Measurements from ENCODE around the gene EXTL1.

EXTL1 gene

DNA sequence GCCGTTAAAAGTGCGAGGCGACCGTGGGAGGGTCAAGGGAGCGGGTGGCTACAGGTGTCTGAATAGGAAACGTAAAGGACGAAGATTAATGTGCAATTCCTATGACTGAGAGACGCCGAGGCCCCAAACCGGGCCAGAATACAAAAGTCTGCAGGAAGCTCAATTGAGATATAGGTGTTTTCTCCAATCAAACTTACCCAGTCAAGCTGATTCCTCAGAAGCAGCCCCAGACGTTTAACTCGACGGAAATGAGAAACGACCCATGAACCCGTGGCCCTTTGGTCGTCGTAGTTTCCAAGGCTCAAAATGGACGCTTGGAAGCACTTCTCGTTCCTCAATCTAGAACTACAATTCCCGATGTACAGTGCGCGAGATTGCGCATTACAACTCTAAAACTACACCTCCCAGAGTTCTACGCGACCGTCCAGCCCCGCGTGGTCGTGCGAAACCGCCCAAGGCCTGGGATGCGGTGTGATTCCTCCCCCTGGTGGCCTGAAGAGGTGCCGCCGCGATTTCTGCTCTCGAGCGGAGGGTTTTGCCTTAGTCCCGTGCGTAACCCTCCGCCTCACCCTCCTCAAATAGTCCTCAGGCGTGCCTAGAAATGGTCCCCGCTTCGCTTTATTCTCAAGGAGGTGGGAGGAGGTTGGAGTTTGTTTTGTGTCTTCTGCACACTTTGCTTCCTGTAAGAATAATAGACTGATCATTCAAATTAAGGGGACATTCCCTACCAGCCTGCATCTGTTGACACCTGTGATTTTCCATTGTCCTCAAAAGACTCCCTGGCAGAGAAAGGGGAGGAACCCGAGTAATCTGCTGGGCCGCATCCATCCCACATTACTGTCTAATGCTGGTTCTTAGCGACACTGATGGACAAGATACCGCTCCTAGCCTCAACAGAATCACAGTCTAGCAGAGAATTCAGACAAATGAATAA is 23.5 kb upstream of the EXTL1 start, which contains the start of gene PAFAH2:
Gene PAFAH2, minus strand, starts transcription at position 236 of the 934 bp plus-strand sequence. CDS start 7,247 bp downstream, outside the sequence.
- DNase-seq (ENCODE audit: low read depth in 2 of 2), result peak; percentile 94 to 97

DNA sequence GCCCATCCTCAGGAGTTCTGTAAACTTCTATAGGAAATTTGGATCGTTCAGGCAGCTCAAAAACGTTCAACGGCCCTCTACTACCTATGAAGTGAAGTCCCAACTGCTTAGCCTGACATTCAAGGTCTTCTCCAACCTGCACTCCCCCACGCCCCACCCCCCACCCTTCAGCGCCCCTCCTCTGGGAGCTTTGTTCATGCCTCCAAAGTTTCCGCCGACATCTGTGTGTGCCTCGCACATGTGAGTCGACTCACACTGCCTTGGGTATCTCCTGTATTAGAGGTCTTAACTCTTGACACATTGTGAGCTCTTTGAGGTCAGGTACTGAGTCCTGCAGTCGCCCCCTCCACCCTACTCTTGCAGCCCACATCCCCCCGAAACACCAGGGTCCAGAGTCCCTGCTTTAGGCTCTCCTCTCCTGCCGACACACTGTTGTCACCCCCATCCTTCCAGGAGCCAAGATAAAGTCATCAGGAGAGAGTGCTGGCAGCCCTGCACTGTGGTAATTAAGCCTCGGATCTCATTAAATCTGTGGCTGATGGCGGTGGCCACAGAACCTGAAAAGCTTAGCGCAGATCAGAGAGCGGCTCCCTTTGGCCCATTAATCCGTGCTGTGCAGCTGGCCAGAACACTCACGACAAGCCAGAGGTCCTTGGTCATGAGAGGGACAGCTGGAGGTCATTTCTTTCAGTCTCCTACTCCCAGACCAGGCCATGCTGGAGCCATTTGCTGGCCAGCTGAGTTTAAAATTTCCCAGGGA is 22.4 kb upstream of the EXTL1 start:
- no peak for DNase-seq (ENCODE audit: low read depth in 2 of 2)

DNA sequence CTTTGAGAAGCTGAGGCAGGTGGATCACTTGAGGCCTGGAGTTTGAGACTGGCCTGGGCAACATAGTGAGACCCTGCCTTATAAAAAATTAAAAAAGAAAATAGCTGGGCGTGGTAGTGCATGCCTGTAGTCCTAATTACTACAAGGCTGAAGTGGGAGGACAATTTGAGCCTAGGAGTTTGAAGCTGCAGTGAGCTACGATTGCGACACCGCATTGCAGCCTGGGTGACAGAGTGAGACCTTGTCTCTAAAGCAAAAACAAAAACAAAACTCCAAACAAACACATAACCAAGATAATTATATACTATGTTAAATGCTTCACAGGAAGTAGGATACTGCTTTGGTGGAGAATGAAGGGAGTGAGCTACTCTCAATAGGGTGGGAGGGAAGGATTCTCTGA is 18.3 kb upstream of the EXTL1 start:
- DNase-seq (ENCODE audit: low read depth in 2 of 2), result no peak

GRCh38 chr1:26003756-26004155 is 17.8 kb upstream of the EXTL1 start:
- DNase-seq (ENCODE audit: low read depth in 2 of 2), result no peak

DNA sequence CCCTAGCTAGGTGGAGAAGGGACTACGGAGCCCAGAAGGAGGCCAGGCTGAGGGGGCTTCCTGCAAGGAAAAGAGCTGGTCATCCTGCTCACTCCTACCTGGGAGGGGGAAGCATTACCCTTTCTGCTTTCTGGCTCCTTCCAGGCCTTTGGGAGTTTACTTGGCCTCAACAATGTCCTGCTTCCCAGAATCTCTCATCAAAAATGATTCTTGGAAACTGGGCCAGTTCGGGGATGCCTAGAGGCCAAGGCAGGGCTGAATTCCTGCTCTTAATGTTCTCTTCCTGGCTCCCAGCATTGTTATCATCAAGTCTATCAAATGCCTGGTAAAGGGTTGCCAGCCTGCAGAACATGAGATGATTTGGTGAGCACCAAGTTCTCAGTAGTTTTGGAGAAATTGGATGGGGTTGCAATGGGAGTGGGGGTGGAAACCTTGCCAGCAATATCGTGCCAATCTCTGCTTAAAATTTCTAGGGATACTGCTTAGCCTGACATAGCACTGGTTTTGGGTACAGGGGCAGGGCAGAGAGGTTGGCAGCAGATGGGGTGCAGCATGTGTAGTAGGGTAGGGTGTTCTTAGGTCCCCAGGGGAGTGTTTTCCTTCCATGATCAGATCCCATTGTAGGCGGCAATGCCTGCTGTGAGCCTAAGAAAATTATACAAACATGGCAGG is 16.0 kb upstream of the EXTL1 start:
- DNase-seq (ENCODE audit: low read depth in 2 of 2), result no peak

GRCh38 chr1:26006710-26007109 is 14.9 kb upstream of the EXTL1 start:
- DNase-seq (ENCODE audit: low read depth in 2 of 2), result no peak

- DNase-seq (ENCODE audit: low read depth in 2 of 2), result no peak
Observed at GRCh38 chr1:26009796-26010447, 11.7 kb upstream of the EXTL1 start.

- DNase-seq (ENCODE audit: low read depth in 2 of 2), result no peak
Observed at GRCh38 chr1:26010825-26011224, 10.8 kb upstream of the EXTL1 start.

DNA sequence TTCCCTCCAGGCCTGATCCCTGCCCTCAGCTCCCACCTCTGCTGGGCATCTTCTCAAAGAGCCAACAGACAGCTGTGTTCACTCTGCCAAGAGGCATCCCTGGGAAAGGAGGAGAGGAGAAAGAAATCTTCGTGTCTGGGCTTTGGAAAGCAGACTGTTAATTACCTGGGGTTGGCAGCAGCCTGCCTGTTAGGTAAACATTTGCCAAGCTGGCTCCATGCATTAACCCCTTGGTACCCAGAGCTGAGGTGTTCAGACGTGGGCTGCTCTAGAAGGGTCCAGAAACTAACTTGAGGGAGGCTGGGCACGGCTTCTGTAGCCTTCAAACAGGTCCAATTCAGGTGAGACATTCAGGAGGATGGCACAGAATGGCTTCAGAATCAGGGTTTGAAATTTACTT is 8.7 kb upstream of the EXTL1 start:
- DNase-seq (ENCODE audit: low read depth in 2 of 2), result no peak

DNA sequence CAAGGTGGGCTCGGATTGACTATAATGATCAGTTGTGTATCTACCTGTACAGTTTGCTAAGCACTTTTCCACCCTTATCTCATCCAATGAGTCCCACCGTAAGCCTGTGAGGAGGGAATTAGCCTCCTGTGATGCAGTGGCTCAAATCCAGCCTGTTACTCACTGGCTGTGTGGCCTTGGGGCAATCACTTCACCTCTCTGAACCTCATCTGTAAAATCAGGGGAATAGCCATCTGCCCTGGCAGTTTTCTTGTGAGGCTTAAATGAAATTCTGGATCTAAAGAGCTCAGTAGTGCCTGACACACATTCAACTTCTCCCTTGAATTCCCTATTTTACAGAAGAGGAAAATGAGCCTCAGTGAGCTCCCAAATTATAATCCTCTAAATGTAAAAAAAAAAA is 7.4 kb upstream of the EXTL1 start:
- no peak for DNase-seq (ENCODE audit: low read depth in 2 of 2)

DNA sequence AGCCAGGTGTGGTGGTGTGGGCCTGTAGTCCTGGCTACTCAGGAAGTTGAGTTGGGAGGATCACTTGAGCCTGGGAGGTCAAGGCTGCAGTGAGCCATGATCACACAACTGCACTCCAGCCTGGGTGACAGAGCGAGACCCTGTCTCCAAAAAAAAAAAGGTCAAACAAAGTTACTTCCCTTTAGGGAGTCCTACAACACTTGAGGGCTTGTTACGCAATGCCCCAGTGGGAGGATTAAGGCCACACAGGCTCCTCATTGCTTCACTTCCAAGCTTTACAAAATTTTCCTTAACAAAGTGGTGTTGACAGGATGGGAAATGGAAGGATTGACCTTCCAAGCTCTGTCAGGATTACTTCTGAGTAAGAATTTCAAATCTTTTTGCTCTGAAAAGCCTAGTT is 6.2 kb upstream of the EXTL1 start:
- no peak for DNase-seq (ENCODE audit: low read depth in 2 of 2)

DNA sequence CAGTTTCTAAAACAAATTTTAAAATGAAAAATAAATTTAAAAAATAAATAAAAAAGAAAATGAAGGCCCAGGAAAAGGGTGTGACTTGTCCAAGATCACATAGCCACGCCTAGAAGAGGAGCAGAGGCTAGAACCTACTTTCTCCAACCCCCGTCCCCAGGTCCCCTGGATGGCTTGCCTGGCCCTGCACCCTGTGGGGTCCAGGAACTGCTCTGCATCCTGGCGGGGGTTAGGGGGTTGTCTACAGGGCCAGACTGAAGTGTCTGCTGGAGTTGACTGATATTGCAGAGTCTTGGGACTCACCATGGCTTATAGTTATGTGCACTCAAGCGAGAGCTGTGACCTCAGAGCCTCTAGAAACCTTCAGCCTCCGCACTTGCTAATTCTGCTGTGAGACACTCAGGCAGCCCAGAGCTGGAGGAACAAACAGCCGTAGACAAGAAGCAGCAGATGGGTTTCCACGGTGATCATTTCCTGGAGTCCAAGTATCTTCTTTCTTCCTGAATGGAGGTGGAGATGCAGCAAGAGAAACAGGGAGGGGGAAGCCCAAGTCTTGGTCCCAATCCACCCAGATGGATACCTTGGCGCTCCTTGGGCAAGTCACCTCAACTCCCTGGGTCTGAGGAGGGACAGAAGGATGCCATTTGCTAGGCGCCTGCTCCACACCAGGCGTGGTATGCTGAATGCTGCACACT is 5.2 kb upstream of the EXTL1 start:
- DNase-seq (ENCODE audit: low read depth in 2 of 2), result no peak

DNA sequence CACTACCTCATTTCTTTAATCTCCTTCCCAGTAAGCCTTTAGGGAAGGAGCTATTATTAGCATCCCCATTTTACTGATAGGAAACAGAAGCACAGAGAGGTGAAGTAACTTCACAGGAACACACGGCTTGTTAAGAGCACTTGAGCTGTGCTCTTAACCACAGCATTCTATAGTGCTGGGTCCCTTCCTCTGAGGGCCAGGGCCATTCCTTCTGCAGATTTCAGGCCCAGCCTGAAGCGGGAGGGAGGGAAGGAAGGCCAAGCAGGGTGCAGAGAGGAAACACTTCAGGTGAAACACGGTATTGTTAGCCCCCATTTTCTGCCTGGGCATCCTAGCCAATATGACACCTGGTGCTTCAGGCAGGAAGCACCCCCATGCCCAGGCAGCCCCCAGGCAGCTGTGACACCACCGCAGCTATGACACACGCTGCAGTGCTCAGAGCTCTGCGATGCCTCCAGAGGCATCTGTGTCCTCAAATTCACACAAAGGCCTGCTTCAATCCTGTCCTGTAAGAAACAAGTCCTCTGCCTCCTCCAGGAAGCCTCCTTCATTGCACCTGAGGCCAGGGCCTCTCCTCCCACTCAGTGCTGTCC is 4.5 kb upstream of the EXTL1 start:
- no peak for DNase-seq (ENCODE audit: low read depth in 2 of 2)

DNA sequence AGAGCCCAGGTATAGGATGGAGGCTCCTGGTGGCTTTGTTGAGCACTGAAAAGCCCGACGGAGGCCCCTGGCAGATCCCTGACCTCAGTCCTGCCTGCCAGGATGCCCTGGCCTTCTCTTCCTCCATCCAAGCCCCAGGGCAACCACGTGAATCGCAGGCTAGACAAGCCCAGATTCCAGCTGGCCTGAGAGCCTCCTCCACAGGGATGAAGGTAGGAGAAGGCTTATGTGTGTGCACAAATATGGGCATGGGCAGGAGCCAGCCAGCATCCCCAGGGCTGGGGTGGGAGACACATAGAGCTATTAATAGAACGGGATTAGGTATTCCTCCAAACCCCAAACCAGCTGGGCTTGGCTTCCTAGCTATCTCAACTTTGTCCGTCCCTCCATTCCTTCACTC is 4.0 kb upstream of the EXTL1 start:
- no peak for DNase-seq (ENCODE audit: low read depth in 2 of 2)

DNA sequence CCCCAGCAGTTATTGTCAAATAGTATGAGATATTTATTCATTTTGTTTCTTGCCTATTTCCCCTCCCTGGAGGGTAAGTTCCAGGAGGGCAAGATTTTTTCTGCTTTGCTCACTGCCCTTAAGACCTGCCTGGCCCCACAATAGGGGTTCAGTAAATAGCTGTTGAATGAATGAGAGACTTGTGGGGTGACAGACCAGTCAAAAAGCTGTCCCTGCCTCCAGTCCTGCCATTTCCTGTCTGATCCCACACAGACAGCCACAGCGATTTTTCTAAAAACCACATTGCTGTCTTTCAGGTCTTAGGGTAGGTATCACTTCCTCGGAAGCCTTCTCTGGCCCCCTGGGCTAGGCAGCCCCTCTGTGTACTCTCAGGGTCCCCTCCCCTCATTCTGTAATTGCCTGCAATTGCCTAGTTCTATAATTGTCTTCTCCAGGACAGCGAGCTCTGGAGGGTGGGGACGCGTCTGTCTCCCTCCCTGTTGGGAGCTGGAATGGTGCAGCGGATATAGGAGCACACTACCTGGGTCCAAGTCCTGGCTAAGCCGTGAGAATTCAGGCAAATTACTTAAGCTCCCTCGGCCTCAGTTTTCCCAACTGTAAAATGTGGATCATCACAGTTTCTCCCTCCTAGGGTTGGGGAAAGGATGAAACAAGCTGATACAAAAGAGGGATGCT is 1.8 kb upstream of the EXTL1 start:
- no peak for DNase-seq (ENCODE audit: low read depth in 2 of 2)

GRCh38 chr1:26020330-26020768 is 1.2 kb upstream of the EXTL1 start:
- no peak for DNase-seq (ENCODE audit: low read depth in 2 of 2)

- DNase-seq (ENCODE audit: low read depth in 2 of 2), result no peak
Observed at GRCh38 chr1:26020941-26021646, 481 bp upstream of the EXTL1 start.

- no peak for DNase-seq (ENCODE audit: low read depth in 2 of 2)
Observed at GRCh38 chr1:26022404-26022779, 817 bp downstream of the EXTL1 start.

- no peak for DNase-seq (ENCODE audit: low read depth in 2 of 2)
Observed at GRCh38 chr1:26023009-26023408, 1.4 kb downstream of the EXTL1 start.

DNA sequence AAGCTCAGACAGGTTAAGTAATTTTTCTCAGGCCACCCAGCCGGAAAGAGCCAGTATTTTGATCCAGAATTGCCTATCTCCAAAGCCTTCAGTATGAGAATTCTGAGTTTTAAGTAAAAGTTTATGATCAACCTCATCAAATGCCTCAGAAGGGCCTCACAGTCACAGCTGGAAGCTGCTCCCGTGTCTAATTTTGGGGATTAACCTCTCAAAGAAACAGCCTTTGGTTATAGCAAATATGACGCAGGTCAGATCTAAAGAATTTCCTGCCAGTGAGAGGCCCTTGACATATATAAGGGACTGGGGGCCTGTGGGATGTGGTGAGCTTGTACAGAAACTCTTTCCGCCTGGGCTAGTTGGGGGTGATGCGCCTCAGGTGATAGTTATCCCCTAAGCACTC is 2.3 kb downstream of the EXTL1 start:
- DNase-seq (ENCODE audit: low read depth in 2 of 2), result no peak

All from stimulated activated CD4-positive, alpha-beta T cell treated with anti-CD3 and anti-CD28 coated beads, Interleukin-15, amount 100 ng/mL, for 48 hours (primary cell).